Hepatocyte (in vitro differentiated cells): ENCODE measurements around the gene ARHGEF37.

ENCODE experiments used
- EZH2 ChIP-seq: fragments of 200-600 bp; sonication (generic); IDR thresholded peaks from 2 replicates; pipeline ENCODE4 v1.6.1; 2016; ENCODE audit warnings: antibody characterized with exemption, mild to moderate bottlenecking, borderline replicate concordance
- EZH2phosphoT487 ChIP-seq: fragments of 200-600 bp; sonication (generic); IDR thresholded peaks from one replicate; pipeline ENCODE4 v1.6.1; 2018; ENCODE audit warnings: antibody characterized with exemption, mild to moderate bottlenecking, low read depth, moderate library complexity; ENCODE audit not compliant: unreplicated experiment, severe bottlenecking
- TF ChIP-seq, protein P1 (sequence below): fragments of 200-600 bp; sonication (generic); IDR thresholded peaks from 2 replicates; pipeline ENCODE4 v1.5.1; 2016; ENCODE audit warnings: antibody characterized with exemption, mild to moderate bottlenecking; ENCODE audit not compliant: poor library complexity

GRCh38 chr5:149609640-149610219 lies 28.4 kb downstream of the ARHGEF37 start:
- TF ChIP-seq, protein P1, sequence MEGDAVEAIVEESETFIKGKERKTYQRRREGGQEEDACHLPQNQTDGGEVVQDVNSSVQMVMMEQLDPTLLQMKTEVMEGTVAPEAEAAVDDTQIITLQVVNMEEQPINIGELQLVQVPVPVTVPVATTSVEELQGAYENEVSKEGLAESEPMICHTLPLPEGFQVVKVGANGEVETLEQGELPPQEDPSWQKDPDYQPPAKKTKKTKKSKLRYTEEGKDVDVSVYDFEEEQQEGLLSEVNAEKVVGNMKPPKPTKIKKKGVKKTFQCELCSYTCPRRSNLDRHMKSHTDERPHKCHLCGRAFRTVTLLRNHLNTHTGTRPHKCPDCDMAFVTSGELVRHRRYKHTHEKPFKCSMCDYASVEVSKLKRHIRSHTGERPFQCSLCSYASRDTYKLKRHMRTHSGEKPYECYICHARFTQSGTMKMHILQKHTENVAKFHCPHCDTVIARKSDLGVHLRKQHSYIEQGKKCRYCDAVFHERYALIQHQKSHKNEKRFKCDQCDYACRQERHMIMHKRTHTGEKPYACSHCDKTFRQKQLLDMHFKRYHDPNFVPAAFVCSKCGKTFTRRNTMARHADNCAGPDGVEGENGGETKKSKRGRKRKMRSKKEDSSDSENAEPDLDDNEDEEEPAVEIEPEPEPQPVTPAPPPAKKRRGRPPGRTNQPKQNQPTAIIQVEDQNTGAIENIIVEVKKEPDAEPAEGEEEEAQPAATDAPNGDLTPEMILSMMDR, result no peak
- TF ChIP-seq EZH2phosphoT487 (no peak), EZH2 (no peak)
